GM10248 (cell line): ENCODE data around the gene STK25.

Experiments
- CTCF ChIA-PET: fragments of 300-600 bp; sonication (Branson Sonifier 250); formaldehyde crosslinking; extraction: SDS; loops from one replicate; lab custom pipeline; 2021; ENCODE audit warnings: antibody characterized with exemption; lab: Yijun Ruan, JAX
- POLR2A ChIA-PET: fragments of 350-650 bp; sonication (Branson Sonifier 250); formaldehyde crosslinking; extraction: SDS; loops from one replicate; lab custom pipeline; 2020; ENCODE audit warnings: antibody characterized with exemption; lab: Yijun Ruan, JAX
- DNase-seq: peaks from one replicate; pipeline ENCODE4 v3.0.0; 2012; ENCODE audit errors: extremely low spot score
- CTCF ChIP-seq: IDR thresholded peaks from 2 replicates; pipeline ENCODE4 v1.5.1; 2012; ENCODE audit warnings: mild to moderate bottlenecking, low read depth; ENCODE audit errors: extremely low read depth, missing control alignments, control extremely low read depth

Gene STK25

GRCh38 chr2:241495172-241496002 lies 13.0 kb downstream of the STK25 start:
- POLR2A ChIA-PET, result no interaction called here
- no peak for DNase-seq
- CTCF ChIA-PET, result no interaction called here

GRCh38 chr2:241494311-241494908 lies 14.0 kb downstream of the STK25 start:
- no peak for TF ChIP-seq CTCF
- ChIA-PET CTCF (no interaction called here), POLR2A (no interaction called here)
- no peak for DNase-seq

More at GRCh38 chr2:241495172-241496002, 13.0 kb downstream of the STK25 start:
- no peak for TF ChIP-seq CTCF

GRCh38 chr2:241493092-241493491 lies 15.3 kb downstream of the STK25 start:
- ChIA-PET POLR2A (no interaction called here), CTCF (interaction anchor here (0.8 to 1.6 kb wide), 2 partner anchors 11 to 13 kb away, joined by 3 read pairs; no protein-coding TSS in a partner anchor)
- TF ChIP-seq CTCF, result no peak
- no peak for DNase-seq

GRCh38 chr2:241492174-241492565 lies 16.2 kb downstream of the STK25 start:
- ChIA-PET CTCF (interaction anchor here (0.6 to 1.6 kb wide), 2 partner anchors 12 to 386 kb away, joined by 3 read pairs; no protein-coding TSS in a partner anchor), POLR2A (no interaction called here)
- no peak for DNase-seq
- TF ChIP-seq CTCF, result no peak

- ChIA-PET POLR2A (no interaction called here), CTCF (interaction anchor here (0.6 to 1.6 kb wide), 2 partner anchors 12 to 387 kb away, joined by 3 read pairs; no protein-coding TSS in a partner anchor)
- no peak for DNase-seq
- TF ChIP-seq CTCF, result no peak
Measured at GRCh38 chr2:241491549-241492173, 16.7 kb downstream of the STK25 start.

- POLR2A ChIA-PET, result no interaction called here
- DNase-seq, result no peak
- CTCF ChIA-PET, result no interaction called here
- no peak for TF ChIP-seq CTCF
Measured at GRCh38 chr2:241490825-241491506, 17.4 kb downstream of the STK25 start.
